Measurements from ENCODE around the gene GNA12.

DNA sequence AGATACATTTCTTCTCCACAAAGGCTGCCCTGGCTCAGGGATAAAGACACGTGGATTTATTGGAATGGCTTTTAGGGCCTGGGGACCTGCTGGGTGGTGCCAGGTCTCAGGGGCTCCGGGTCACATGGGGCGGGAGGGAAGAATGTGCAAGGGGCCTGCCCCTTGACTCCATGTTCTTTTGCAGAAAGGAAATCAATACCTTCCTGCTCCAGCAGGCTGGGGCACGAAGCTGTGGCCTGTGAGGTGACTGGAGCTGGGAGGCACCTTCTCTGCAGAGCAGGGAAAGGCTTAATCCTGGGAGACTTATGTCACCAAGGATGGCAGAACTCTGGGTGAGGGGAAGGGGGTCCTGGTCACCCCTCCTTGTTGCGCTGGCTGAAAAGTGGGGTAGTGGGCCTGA lies 42.3 kb upstream of the GNA12 start:
- TF ChIP-seq CTCF (IDR thresholded peaks at IDR 0.05), result no peak
- no peak for TF ChIP-seq POLR2A (IDR thresholded peaks at IDR 0.05)
- TF ChIP-seq EP300 (IDR thresholded peaks at IDR 0.05), result no peak

Data from stomach (tissue), 4 donors.